ENCODE data around the gene ANO3.

ANO3 gene

GRCh38 chr11:26569646-26570045 lies 237.7 kb downstream of the ANO3 start:
- no peak for TF ChIP-seq MYC (IDR thresholded peaks at IDR 0.05; ENCODE audit: low read depth, low read length)
- TF ChIP-seq POLR2A (IDR thresholded peaks at IDR 0.05; ENCODE audit: extremely low read depth, insufficient read length): no peak
- TF ChIP-seq MAX (IDR thresholded peaks at IDR 0.05; ENCODE audit: low read depth, low read length): no peak
- TF ChIP-seq CTCF (IDR thresholded peaks at IDR 0.05; ENCODE audit: low read depth, low read length): no peak
- H3K4me3 ChIP-seq (ENCODE audit: low read depth, low read length): no peak overlapping the region
- no peak for DNase-seq (ENCODE audit: low read depth)

- TF ChIP-seq CTCF (IDR thresholded peaks at IDR 0.05; ENCODE audit: low read depth, low read length) (no peak), POLR2A (IDR thresholded peaks at IDR 0.05; ENCODE audit: extremely low read depth, insufficient read length) (no peak), MYC (IDR thresholded peaks at IDR 0.05; ENCODE audit: low read depth, low read length) (no peak), MAX (IDR thresholded peaks at IDR 0.05; ENCODE audit: low read depth, low read length) (no peak)
- no peak for DNase-seq (ENCODE audit: low read depth)
- H3K4me3 ChIP-seq (ENCODE audit: low read depth, low read length): no peak within 1 kb of the TSS
Observed at GRCh38 chr11:26571861-26572654, 240.1 kb downstream of the ANO3 start, which contains the start of gene MUC15. Gene MUC15, minus strand, starts transcription at chr11:26572263. Its CDS starts 5,169 bp downstream, at chr11:26567094.

- no peak overlapping the region for H3K4me3 ChIP-seq (ENCODE audit: low read depth, low read length)
- TF ChIP-seq CTCF (IDR thresholded peaks at IDR 0.05; ENCODE audit: low read depth, low read length) (no peak), MYC (IDR thresholded peaks at IDR 0.05; ENCODE audit: low read depth, low read length) (no peak), MAX (IDR thresholded peaks at IDR 0.05; ENCODE audit: low read depth, low read length) (no peak), POLR2A (IDR thresholded peaks at IDR 0.05; ENCODE audit: extremely low read depth, insufficient read length) (no peak)
- no peak for DNase-seq (ENCODE audit: low read depth)
Observed at GRCh38 chr11:26572770-26573402, 241.0 kb downstream of the ANO3 start.

GRCh38 chr11:26573896-26574295 lies 242.0 kb downstream of the ANO3 start:
- no peak for DNase-seq (ENCODE audit: low read depth)
- TF ChIP-seq POLR2A (IDR thresholded peaks at IDR 0.05; ENCODE audit: extremely low read depth, insufficient read length): no peak
- TF ChIP-seq CTCF (IDR thresholded peaks at IDR 0.05; ENCODE audit: low read depth, low read length): no peak
- TF ChIP-seq MYC (IDR thresholded peaks at IDR 0.05; ENCODE audit: low read depth, low read length): no peak
- no peak for TF ChIP-seq MAX (IDR thresholded peaks at IDR 0.05; ENCODE audit: low read depth, low read length)
- no peak overlapping the region for H3K4me3 ChIP-seq (ENCODE audit: low read depth, low read length)

GRCh38 chr11:26575946-26576345 lies 244.0 kb downstream of the ANO3 start:
- no peak for TF ChIP-seq MYC (IDR thresholded peaks at IDR 0.05; ENCODE audit: low read depth, low read length)
- H3K4me3 ChIP-seq (ENCODE audit: low read depth, low read length): no peak overlapping the region
- no peak for DNase-seq (ENCODE audit: low read depth)

- DNase-seq (ENCODE audit: low read depth): no peak
- H3K4me3 ChIP-seq (ENCODE audit: low read depth, low read length): no peak overlapping the region
- TF ChIP-seq CTCF (IDR thresholded peaks at IDR 0.05; ENCODE audit: low read depth, low read length) (no peak), MAX (IDR thresholded peaks at IDR 0.05; ENCODE audit: low read depth, low read length) (no peak), POLR2A (IDR thresholded peaks at IDR 0.05; ENCODE audit: extremely low read depth, insufficient read length) (no peak), MYC (IDR thresholded peaks at IDR 0.05; ENCODE audit: low read depth, low read length) (no peak)
Observed at GRCh38 chr11:26578998-26579661, 247.2 kb downstream of the ANO3 start.

All from NB4 (cell line).